ENCODE measurements around the gene IP6K1. TPM values are rescaled to one million over a fixed set of nuclear protein-coding genes. Genes with fewer than 3 reads are reported as not detected.
A peak's percentile ranks its signal among the peaks of the same experiment; 100 is the strongest.

Gene IP6K1
- total RNA-seq, 2 donors from 2014 or later = 19.8 to 27.5 TPM

GRCh38 chr3:49727154-49727923 is 59.0 kb downstream of the IP6K1 start:
- no peaks in the 10 kb centered on the region for H3K27me3 ChIP-seq
- no peak overlapping the region for H3K4me3 ChIP-seq
- H3K9me3 ChIP-seq = no peaks in the 10 kb centered on the region
- DNase-seq (no peak), ATAC-seq (no peak)
- H3K36me3 ChIP-seq (replicated peaks in 1 of 2; ENCODE audit: insufficient read depth in 1 of 2, low read depth in 2 of 2) = peaks cover 0 to 7% of the 10 kb centered on the region in 2 donors
- no peak overlapping the region for H3K27ac ChIP-seq
- peaks cover 29% of the 10 kb centered on the region for H3K4me1 ChIP-seq
- no peak for TF ChIP-seq CTCF (IDR thresholded peaks at IDR 0.05)
- TF ChIP-seq POLR2A (IDR thresholded peaks at IDR 0.05) = no peak
- intact Hi-C loops (cut with DNase I) = no loop called here
- 84 to 90% methylated on average over 12 to 16 of the region's 19 CpGs for WGBS, 2 donors

GRCh38 chr3:49725906-49726681 is 60.2 kb downstream of the IP6K1 start:
- TF ChIP-seq CTCF (IDR thresholded peaks at IDR 0.05) = no peak
- no peak for TF ChIP-seq POLR2A (IDR thresholded peaks at IDR 0.05)
- DNase-seq (peak in 1 of 4 donors; percentile 38), ATAC-seq (no peak)
- intact Hi-C loops (cut with DNase I) = no loop called here
- H3K4me3 ChIP-seq = no peak overlapping the region
- H3K27me3 ChIP-seq = no peaks in the 10 kb centered on the region
- H3K27ac ChIP-seq = peak overlapping the region in 2 of 4 donors; percentile 97 to 99
- WGBS, 2 donors = 63 to 83% methylated on average over 4 to 11 of the region's 11 CpGs
- peaks cover 41% of the 10 kb centered on the region for H3K4me1 ChIP-seq
- H3K36me3 ChIP-seq (replicated peaks in 1 of 2; ENCODE audit: insufficient read depth in 1 of 2, low read depth in 2 of 2) = peaks cover 0 to 6% of the 10 kb centered on the region in 2 donors
- H3K9me3 ChIP-seq = no peaks in the 10 kb centered on the region

GRCh38 chr3:49724586-49724985 is 61.8 kb downstream of the IP6K1 start:
- no peaks in the 10 kb centered on the region for H3K9me3 ChIP-seq
- H3K36me3 ChIP-seq (replicated peaks in 1 of 2; ENCODE audit: insufficient read depth in 1 of 2, low read depth in 2 of 2) = peaks cover 0 to 8% of the 10 kb centered on the region in 2 donors
- no peaks in the 10 kb centered on the region for H3K27me3 ChIP-seq
- WGBS, 2 donors = 19 to 27% methylated on average over 5 to 6 of the region's 6 CpGs
- intact Hi-C loops (cut with DNase I) = no loop called here
- DNase-seq (peak in 1 of 4 donors; percentile 47), ATAC-seq (no peak)
- TF ChIP-seq POLR2A (IDR thresholded peaks at IDR 0.05) (no peak), CTCF (IDR thresholded peaks at IDR 0.05) (no peak)
- H3K27ac ChIP-seq = peak overlapping the region; percentile 88 to 99 (median 94)
- H3K4me1 ChIP-seq = peaks cover 56% of the 10 kb centered on the region
- no peak overlapping the region for H3K4me3 ChIP-seq

GRCh38 chr3:49723628-49724551 is 62.5 kb downstream of the IP6K1 start, which contains the start of gene GMPPB:
Gene GMPPB (minus strand): TSS chr3:49723951. CDS start chr3:49723726, 225 bp downstream.
- H3K36me3 ChIP-seq (replicated peaks in 1 of 2; ENCODE audit: insufficient read depth in 1 of 2, low read depth in 2 of 2) = peaks cover 0 to 8% of the 10 kb centered on the region in 2 donors
- TF ChIP-seq CTCF (IDR thresholded peaks at IDR 0.05) (no peak), POLR2A (IDR thresholded peaks at IDR 0.05) (peak; percentile 81 to 89 (median 87))
- H3K27me3 ChIP-seq = no peaks in the 10 kb centered on the region
- no peaks in the 10 kb centered on the region for H3K9me3 ChIP-seq
- peak; percentile 98 to 99 (median 98) for DNase-seq
- peak; percentile 90 for ATAC-seq
- 0 to 1% methylated on average over 1 to 102 of the region's 102 CpGs for WGBS, 2 donors
- peak within 1 kb of the TSS; percentile 80 to 91 for H3K4me3 ChIP-seq
- peak within 1 kb of the TSS; percentile 88 to 99 (median 98) for H3K27ac ChIP-seq
- H3K4me1 ChIP-seq = peaks cover 63% of the 10 kb centered on the region
- intact Hi-C loops (cut with DNase I) = no loop called here
